Measurements from ENCODE around the gene TTC7B. TPM values are rescaled to one million over a fixed set of nuclear protein-coding genes. Genes with fewer than 3 reads are reported as not detected.

The TTC7B gene
- total RNA-seq, 1 donor from 2014 or later: 46.0 TPM

- no peak overlapping the region for H3K4me3 ChIP-seq (ENCODE audit: low read depth, low read length)
- DNase-seq (ENCODE audit: low read depth): no peak
- no peaks in the 10 kb centered on the region for H3K27me3 ChIP-seq (ENCODE audit: control insufficient read depth, insufficient read depth, low read length)
- TF ChIP-seq CTCF (IDR thresholded peaks at IDR 0.05; ENCODE audit: insufficient read depth, low read length, poor library complexity, severe bottlenecking): no peak
- H3K36me3 ChIP-seq (ENCODE audit: control insufficient read depth, insufficient read depth, low read length): no peaks in the 10 kb centered on the region
These were observed 272.4 kb downstream of the TTC7B start for GRCh38 chr14:90543876-90544275.

- H3K27me3 ChIP-seq (ENCODE audit: control insufficient read depth, insufficient read depth, low read length): no peaks in the 10 kb centered on the region
- no peak for DNase-seq (ENCODE audit: low read depth)
- H3K36me3 ChIP-seq (ENCODE audit: control insufficient read depth, insufficient read depth, low read length): no peaks in the 10 kb centered on the region
- no peak overlapping the region for H3K4me3 ChIP-seq (ENCODE audit: low read depth, low read length)
- no peak for TF ChIP-seq CTCF (IDR thresholded peaks at IDR 0.05; ENCODE audit: insufficient read depth, low read length, poor library complexity, severe bottlenecking)
These were observed 275.1 kb downstream of the TTC7B start for GRCh38 chr14:90541076-90541634.

- no peaks in the 10 kb centered on the region for H3K36me3 ChIP-seq (ENCODE audit: control insufficient read depth, insufficient read depth, low read length)
- no peak for DNase-seq (ENCODE audit: low read depth)
- H3K4me3 ChIP-seq (ENCODE audit: low read depth, low read length): no peak overlapping the region
- no peaks in the 10 kb centered on the region for H3K27me3 ChIP-seq (ENCODE audit: control insufficient read depth, insufficient read depth, low read length)
- TF ChIP-seq CTCF (IDR thresholded peaks at IDR 0.05; ENCODE audit: insufficient read depth, low read length, poor library complexity, severe bottlenecking): no peak
These were observed 275.8 kb downstream of the TTC7B start for GRCh38 chr14:90540437-90540836.

GRCh38 chr14:90539996-90540395 is 276.2 kb downstream of the TTC7B start:
- no peaks in the 10 kb centered on the region for H3K36me3 ChIP-seq (ENCODE audit: control insufficient read depth, insufficient read depth, low read length)
- DNase-seq (ENCODE audit: low read depth): no peak
- no peaks in the 10 kb centered on the region for H3K27me3 ChIP-seq (ENCODE audit: control insufficient read depth, insufficient read depth, low read length)
- no peak overlapping the region for H3K4me3 ChIP-seq (ENCODE audit: low read depth, low read length)
- no peak for TF ChIP-seq CTCF (IDR thresholded peaks at IDR 0.05; ENCODE audit: insufficient read depth, low read length, poor library complexity, severe bottlenecking)

- no peak for DNase-seq (ENCODE audit: low read depth)
- TF ChIP-seq CTCF (IDR thresholded peaks at IDR 0.05; ENCODE audit: insufficient read depth, low read length, poor library complexity, severe bottlenecking): no peak
- H3K27me3 ChIP-seq (ENCODE audit: control insufficient read depth, insufficient read depth, low read length): no peaks in the 10 kb centered on the region
- no peaks in the 10 kb centered on the region for H3K36me3 ChIP-seq (ENCODE audit: control insufficient read depth, insufficient read depth, low read length)
- H3K4me3 ChIP-seq (ENCODE audit: low read depth, low read length): no peak overlapping the region
These were observed 276.8 kb downstream of the TTC7B start for GRCh38 chr14:90539496-90539775.

GRCh38 chr14:90538716-90539495 is 277.3 kb downstream of the TTC7B start:
- no peak for DNase-seq (ENCODE audit: low read depth)
- no peak for TF ChIP-seq CTCF (IDR thresholded peaks at IDR 0.05; ENCODE audit: insufficient read depth, low read length, poor library complexity, severe bottlenecking)
- Histone ChIP-seq H3K27me3 (ENCODE audit: control insufficient read depth, insufficient read depth, low read length) (no peaks in the 10 kb centered on the region), H3K36me3 (ENCODE audit: control insufficient read depth, insufficient read depth, low read length) (no peaks in the 10 kb centered on the region), H3K4me3 (ENCODE audit: low read depth, low read length) (no peak overlapping the region)
